ENCODE measurements around the gene RNASE4.

Gene RNASE4

DNA sequence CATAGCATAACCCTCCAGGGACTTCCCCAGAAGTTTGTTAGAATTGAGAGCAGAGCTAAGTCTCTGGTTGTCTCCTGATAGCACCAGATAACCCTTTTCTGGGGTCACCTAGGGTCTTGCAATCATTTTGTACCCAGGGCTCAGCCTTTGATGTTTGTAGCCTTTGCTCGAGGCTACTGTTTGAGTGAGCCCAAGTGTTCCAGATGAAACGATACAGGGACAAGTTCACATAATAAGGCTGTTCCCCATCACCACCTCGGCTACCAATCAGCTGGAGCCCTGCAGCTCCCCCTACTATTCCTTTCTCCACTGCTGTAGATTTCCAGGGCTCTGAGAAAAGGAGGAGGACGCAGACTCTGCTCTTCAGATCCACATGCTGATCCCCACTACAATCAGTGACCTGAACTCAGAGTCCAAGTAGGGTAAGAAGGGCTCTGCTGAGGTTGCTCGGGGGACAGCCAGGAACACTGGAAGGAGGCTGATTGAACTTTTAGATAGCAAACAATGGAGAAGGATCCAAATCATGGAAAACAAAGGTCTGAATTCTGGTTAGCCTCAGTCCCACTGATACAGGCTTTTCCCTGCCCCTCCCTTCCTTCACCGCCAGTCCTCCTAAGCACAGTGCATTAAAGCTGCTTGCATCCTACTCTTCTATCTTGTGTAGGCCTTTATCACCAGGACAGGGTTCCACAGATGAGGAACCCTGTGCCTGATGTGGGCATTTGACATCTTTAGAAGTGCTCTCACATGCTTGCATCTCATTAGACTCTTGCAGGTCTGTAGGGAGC is 61.4 kb downstream of the RNASE4 start, which contains the start of gene EDDM3A:
Gene EDDM3A, plus strand, starts transcription at position 317 of the 788 bp plus-strand sequence. CDS start 1,694 bp downstream, outside the sequence.
- no peak for DNase-seq (ENCODE audit: low spot score)

DNA sequence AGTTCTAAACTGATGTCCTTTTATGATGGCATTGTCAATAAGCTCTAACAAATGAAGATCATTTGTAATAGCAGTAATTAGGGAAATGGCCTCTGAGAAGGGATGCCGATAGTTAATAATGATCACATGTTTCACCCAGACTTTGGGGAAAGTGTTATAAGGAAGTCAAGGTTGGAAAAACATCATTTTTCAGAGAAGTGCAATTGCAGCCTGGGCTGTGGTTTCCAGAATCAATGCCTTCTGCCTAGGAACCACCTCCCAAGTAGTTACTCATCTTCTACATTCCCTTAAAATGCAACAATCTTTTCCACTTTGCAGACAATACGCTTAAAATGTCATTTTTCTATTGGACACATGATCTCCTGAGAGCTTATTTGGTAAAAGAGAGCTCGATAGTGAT is 62.2 kb downstream of the RNASE4 start:
- no peak for DNase-seq (ENCODE audit: low spot score)

DNA sequence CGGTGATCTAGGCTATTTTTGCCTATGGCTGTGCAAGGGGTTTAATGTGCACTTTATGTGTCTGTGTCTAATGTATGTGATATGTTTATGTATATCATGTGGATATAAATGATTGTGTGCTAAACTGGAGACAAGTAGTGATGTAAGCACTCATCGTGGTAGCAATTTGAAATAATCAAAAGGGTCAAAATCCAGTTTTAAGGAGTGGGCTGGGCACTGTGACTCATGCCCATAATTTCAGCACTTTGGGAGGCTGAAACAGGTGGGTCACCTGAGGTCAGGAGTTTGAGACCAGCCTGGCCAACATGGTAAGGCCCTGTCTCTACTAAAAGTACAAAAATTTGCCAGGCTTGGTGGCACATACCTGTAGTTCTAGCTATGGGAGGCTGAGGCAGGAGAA is 64.1 kb downstream of the RNASE4 start:
- no peak for DNase-seq (ENCODE audit: low spot score)

DNA sequence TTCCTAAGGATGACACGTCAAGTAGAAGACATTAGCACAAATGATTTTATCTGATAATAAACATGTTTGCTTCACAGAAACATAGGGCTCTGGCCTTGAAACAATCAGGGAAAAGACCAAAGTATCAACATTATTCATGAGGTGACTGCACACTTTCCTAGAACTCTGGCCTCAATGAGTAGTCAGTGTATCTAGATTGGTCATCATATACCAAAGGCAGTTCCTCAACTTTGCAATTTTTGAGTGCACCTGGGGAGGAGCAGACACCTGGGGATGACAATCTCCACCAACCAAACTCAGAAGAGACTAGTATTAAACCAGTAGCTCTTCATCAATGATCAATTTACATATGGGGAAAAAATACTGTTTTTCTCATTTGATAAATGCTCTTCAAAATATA is 65.8 kb downstream of the RNASE4 start:
- no peak for DNase-seq (ENCODE audit: low spot score)
